NCI-H2081 treated with DMSO at 0.1 percent for 48 hours (cell line): ENCODE measurements around the gene MGAT1.
"Not testable (repeated sequence)": the region's sequence is repeated elsewhere in the genome, so short reads cannot be mapped to it uniquely, and the experiment has no call there.

Experiments
- DNase-seq: peaks from one replicate; lab custom pipeline; 2025; lab: John Stamatoyannopoulos, UW

Gene MGAT1

DNA sequence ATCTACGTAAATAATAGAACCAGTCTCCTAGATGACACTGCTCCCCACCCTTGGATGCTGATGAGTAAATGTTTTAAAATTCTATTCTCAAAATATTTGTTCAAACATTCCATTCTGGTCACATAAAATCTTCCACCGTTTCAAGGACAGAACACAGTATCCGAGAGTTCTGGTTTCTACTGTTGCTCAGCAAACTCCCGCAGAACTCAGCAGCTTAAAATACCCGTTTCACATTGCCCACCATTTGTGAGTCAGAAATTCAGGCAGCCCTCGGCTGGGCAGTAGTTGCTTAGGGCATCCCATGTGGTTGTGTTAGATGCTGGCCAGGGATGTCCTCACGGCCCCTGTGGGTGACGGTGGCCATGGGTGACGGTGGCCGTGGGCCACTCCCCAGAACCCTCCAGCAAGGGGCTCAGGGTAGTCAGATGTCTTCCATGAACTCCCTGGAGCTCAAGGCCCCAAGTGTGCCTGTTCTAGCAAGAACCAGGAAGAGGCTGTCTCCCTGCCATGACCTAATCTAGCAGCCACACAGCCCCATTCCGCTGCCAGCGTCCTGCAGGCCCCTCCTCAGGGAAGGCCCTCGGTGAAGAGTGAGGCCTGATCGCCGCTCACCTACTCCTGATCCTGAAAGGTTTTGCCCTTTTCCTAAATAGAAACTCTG lies 17.4 kb downstream of the MGAT1 start:
- no peak for DNase-seq

DNA sequence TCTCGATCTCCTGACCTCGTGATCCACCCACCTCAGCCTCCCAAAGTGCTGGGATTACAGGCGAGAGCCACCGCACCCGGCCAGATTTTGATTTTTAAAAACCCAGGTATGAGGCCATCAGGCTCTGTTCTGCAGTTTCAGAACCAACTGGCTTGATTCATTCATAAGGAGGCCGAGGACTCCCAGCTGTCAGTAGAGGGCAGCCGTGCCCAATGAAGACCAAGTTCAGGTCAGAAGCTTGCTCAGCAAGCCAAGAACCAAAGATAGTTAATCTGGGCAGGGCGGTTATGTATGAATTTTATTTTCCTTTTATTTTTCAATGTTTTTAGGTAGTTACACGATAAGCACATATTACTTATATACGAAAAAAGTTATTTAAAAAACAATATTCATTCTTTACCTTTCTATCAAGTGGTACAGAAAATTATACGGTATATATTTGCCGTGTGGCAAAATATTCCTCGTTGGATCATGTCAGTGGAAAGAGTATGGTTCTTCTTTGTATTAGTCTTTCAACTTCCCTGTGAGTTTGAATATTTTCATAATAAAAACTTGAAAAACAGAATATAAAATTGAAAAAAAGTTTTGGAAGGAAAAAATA lies 18.0 kb downstream of the MGAT1 start:
- DNase-seq = no peak

DNA sequence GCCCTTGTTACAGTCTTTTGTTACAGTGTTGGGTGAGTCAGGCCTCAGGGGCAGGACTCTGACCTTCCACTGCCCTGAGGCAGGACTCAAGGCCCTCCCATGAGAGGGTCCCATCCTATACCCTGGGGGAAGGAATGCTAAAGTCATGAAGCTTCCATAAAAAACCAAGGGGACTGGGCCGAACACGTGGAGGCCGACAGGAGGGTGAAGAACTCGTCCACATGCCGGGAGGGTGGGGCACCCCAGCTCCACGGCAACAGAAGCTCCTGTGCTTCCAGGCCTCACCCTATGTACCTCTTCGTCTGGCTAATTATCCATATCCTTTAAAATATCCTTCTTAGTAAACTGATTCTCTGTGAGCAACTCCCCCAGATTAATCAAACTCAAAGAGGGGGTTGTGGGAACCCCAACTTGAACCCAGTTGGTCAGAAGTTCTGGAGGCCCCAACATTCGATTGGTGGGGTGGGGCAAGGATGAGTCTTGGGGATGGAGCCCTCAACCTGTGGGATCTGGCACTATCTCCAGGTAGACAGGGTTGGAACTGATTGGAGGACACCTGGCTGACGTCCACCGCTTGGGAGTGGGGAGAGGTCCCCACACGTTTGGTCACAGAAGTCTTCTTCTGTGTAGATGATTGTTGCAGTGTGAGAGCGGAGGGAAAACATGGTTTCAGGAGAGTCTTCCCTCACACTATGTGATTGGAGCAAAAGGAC lies 19.1 kb downstream of the MGAT1 start:
- DNase-seq = no peak

DNA sequence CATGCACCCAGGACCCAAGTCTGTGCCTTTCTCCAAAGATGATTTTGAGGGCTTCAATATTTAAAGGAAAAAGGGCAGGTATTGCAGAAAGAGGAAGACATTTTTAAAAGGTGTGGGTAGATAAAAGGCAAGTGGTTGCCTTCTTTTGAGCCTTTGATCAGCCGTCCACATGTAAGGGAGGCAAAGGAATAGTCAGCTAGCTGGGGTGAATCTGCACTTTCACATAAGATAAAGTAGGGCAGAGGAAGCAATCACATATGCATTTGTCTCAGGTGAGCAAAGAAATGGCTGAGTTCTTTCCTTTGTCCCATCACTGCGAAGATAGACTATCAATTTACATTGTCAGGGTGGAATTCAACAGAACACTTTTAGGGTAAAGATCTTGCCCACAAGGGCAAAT lies 19.9 kb downstream of the MGAT1 start:
- DNase-seq = no peak

DNA sequence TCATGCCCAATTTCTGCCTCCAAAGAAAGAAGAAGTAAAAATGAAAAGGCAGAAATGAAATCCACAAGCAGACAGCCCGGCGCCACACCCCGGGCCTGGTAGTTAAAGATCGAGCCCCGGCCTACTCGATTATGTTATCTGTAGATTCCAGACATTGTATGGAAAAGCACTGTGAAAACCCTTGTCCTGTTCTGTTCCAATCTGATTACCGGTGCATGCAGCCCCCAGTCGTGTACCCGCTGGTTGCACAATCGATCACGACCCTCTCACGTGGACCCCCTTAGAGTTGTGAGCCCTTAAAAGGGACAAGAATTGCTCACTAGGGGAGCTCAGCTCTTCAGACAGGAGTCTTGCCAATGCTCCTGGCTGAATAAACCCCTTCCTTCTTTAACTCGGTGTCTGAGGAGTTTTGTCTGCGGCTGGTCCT lies 20.7 kb downstream of the MGAT1 start:
- DNase-seq = not testable (repeated sequence)

DNA sequence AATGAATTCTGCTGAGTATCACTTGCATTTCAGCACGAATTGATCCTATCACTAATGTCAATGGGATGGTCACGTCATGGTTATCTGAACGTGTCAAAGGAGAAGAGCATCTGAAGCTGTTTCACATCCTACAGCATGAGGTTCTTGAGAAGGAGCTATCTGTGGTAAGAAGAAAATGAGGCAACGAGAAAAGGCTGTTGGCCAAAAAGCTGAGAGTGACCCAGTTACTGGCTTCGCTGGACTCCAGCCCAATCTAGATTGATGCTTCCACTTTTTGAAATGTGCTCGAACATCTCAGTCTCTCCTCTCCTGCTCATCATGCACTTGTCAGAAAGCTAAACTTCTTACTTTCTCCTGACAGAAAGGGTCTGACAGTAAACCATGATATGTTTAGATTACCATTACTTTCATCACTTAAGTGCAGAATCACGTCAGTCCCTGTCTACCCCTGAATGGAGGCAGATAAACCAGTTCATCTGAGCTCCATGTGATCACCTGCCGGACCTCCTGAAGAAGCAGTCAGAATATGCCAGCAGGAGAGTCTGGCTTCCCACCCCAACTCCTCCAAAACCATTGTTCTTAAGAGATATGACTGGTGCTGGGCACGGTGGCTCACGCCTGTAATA lies 22.5 kb downstream of the MGAT1 start:
- DNase-seq = no peak

DNA sequence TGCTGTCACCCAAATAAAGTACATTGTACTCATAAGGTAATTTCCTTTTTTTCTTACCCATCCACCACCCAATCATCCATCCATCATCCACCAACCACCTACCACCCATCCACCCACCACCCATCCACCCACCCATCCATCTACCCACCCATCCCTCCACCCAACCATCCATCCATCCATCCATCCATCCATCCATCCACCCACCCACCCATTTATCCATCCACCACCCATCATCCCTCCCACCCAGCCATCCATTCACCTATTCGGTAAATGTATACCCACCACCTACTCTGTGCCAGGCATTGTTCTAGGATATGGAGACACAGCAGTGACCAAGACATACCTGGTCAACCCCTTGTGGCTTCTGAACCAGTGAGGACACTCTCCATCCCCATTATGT lies 25.1 kb downstream of the MGAT1 start:
- no peak for DNase-seq

DNA sequence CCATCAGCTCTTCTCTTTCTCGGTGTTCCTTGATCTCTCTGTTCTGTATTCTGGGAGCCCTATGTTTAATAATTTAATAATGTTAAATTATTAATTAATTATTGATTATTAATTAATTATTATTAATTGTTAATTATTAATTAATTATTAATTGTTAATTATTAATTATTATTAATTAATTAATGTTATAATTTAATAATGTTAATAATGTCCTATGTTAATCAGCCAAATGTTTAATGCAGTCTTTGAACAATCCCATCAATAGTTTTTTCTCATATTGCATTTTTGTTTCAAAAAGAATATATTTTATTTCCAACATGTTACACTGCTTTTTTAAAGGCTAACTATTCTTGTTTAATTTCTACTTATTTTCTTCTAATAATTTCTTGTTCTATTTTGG lies 26.2 kb downstream of the MGAT1 start:
- no peak for DNase-seq

DNA sequence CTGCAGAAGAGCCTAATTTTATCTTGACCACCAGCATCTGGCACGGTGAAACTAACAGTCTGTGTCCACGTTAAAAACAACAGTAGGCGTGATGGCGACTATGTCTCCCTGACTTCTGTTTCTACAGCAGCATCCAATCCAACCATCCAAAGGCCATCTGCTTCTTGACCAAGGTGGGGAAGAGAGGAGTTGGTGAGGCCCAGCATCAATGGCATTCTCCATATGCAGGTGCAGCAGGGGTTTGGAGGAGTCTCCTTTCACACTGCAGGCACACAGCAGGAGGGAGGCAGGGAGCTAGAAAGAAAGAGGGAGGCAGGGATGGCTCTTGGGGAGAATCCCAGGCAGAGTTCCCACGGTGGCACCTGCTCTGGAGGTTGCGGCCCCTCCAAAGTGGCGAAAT lies 27.0 kb downstream of the MGAT1 start:
- no peak for DNase-seq

DNA sequence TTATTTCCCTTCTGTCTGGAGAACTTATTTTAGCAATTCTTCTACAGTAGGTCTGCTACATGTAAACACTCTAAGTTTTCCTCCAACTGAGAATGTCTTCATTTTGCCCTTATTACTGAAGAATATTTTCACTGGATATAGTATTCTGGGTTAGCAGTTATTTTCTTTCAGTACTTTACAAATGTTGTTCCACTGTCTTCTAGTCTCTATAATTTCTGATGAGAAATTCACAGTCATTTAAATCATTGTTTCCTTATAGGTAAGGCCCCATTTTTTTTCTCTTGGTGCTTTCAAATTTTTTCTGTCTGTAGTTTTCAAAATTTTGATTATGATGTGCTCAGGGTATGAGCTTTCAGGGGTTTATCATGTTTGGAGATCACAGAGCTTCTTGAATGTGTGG lies 30.8 kb downstream of the MGAT1 start:
- no peak for DNase-seq

DNA sequence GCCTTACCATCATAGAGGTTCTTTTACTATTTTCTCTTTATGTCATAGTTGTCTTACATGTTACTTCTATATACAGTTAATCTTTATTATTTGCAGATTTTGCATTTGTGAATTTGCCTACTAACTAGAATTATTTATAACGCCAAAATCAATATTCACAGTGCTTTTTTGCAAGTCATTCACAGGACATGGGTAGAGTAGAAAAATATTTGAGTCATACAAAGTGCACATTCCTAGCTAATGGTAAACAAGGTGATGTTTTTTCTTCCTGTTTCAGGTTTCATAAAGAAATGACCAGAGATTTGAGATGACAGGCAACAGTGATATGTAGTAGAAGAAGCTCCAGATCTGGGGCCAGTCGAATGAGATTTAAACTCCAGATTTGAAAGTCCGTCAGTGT lies 32.8 kb downstream of the MGAT1 start:
- DNase-seq = no peak

DNA sequence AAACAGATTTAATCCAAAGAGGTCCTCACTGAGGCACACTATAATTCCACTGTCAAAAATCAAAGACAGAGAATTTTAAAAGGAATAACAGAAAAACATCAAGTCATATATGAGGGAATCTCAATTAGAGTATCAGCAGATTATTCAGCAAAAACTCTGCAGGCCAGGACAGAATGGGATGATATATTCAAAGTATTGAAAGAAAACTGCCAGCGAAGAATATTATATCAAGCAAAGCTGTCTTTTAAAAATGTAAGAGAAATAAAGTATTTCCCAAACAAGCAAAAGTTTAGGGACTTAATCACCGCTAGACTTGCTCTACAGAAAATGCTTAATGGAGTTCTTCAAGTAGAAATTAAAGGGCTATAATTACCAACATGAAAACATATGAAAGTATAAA lies 47.0 kb downstream of the MGAT1 start:
- DNase-seq = no peak

DNA sequence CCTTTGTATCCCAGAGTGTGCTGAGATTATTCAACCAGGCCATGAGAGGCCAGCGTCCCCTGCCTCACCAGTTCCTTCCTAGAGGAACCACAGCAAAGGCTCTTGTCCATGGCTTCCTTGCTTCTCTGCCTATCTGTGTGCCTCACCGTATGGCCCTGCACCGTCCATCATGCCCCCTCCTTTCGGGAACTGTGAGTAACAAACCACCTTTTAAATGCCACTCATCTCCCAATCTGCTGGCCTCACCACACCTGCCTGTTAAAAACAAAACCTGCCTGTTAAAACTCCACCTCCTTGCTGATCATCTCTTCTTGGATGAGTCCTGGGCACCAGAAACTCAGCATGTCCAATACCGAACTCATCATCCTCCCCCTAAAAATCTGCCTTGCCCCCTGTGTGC lies 58.4 kb downstream of the MGAT1 start:
- DNase-seq = no peak

DNA sequence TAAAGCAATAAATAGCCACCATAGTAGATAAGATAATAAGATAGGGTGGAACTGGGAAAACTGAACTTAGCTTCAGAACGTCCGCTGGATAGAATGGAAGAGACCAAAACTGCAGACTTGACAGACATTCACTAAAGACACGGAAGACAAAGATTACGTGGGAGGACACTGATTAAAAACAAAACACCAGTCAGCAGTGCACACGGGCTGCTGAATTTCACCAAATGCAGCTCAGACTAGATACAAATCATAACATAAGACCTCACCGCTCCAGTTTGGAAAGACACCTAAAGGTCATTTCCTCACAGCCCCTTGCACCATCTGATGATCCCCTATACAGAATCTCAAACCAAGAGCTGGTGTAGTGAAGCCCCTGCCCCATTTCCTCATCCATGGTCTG lies 59.9 kb downstream of the MGAT1 start:
- no peak for DNase-seq

DNA sequence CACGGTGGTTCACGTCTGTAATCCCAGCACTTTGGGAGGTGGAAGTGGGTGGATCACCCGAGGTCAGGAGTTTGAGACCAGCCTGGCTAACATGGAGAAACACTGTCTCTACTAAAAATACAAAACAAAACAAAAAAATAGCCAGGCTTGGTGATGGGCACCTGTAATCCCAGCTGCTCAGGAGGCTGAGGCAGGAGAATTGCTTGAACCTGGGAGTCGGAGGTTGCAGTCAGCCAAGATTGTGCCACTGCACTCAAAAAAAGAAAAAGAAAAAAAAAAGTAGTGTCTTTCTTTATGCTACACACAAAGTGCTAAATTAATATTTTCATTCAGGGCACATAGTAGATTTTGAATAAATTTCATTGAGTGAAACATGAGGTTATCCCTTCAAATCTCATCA lies 61.7 kb downstream of the MGAT1 start:
- DNase-seq = not testable (repeated sequence)

DNA sequence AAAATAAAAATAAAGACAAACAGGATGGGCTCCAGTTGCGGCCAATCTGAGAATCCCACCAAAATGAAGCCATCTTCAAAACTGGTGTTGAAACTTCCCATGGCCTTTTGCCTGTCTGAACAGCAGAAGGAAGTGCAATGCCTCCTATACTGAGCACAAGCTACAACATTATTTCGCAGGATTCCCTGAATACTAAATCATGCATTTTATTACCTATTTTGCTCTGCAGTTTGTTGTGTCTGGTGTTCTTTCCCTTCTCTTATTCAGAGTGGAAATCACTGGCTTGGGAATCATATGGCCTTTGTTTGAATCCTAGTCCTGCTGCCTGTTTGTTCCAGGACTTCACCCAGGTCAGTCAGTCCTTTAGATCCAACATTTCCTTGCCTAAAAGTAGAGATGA lies 62.6 kb downstream of the MGAT1 start, which contains the start of gene OR2Y1:
TSS of gene OR2Y1 (minus strand) at position 101 of the 400 bp plus-strand sequence. CDS start at position 101, 0 bp downstream.
- DNase-seq = no peak

DNA sequence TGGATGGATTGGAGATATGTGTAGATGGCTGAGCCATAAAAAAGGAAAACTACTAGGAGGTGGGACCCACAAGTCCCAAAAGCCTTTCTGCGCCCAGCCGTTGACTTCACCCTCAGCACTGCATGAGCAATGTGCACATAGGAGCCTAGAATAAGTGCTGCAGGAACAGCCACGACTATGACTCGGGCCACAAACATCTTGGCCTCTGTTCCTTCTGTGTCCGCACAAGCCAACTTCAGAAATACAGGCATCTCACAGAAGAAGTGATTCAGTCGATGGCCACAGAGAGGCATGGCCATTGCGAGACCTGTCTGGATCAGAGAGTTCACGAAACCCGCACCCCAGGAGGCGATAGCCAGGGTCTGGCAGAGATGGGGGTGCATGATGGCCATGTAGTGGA lies 63.3 kb downstream of the MGAT1 start:
- DNase-seq = no peak

DNA sequence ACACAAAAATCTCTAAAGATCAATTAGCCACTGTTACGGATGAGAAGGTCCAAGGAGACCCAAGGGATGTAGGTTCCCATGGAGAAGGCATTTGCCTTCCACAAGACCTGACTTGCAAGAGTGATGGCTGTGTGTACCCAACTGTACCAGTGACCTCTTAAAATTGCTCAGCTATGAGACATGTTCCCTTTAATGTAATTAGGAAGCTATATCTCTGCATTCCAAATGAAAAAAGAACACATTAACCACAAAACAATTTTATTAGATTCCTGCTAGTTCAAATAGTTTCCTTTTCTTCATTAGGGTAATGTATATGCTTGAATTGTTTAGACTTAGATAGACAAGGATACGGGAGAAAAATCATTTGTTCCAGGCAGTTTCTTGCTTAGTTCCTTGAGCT lies 66.1 kb downstream of the MGAT1 start:
- DNase-seq = no peak
